UCSD-AML1 (cell line): ENCODE results near the gene KRT7.

Experiments used
- DNase-seq: peaks from one replicate; lab custom pipeline; 2025; ENCODE audit not compliant: unreplicated experiment; lab: John Stamatoyannopoulos, UW

The KRT7 gene

DNA sequence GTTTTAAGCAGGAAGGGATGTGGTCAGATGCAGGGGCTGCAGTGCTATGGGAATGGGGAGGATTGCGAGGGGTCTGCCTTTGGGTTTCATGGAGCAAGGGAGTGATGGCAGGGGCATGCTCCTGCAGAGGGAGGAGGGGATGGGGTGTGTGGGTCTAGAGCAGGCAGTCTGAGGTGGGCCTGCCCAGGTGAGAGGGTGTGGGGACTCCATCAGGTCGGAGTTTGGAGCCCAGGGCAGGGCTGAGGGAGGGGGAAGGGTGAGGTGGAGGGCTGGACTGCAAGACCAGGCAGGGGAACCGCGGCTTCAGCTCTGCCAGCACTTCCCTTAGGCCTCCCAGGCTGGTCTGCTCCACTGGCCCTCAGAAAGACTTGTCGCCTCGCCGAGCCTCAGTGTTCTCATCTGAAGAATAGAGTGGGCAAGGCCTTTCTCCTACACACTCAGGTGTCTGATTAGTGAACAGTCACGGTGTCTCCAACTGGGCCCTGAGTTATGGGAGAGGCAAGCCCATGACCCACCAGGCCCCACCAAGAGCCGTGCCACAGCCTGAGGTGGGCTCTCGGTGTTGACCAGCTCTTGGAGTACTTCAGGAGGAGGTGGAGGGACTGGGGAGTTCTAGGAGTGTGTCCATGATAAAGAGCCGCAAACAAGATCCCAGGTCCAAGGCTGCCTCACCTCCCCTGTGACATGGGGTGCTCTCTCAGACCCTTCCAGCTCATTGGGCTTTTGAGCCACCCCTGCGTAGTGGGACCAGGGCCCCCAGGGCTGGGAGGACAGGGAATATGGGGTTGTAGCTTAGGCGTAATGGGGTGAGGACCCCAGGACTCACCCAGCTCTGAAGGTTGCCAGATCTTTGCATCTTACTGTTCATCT lies 21.1 kb upstream of the KRT7 start:
- DNase-seq: no peak

DNA sequence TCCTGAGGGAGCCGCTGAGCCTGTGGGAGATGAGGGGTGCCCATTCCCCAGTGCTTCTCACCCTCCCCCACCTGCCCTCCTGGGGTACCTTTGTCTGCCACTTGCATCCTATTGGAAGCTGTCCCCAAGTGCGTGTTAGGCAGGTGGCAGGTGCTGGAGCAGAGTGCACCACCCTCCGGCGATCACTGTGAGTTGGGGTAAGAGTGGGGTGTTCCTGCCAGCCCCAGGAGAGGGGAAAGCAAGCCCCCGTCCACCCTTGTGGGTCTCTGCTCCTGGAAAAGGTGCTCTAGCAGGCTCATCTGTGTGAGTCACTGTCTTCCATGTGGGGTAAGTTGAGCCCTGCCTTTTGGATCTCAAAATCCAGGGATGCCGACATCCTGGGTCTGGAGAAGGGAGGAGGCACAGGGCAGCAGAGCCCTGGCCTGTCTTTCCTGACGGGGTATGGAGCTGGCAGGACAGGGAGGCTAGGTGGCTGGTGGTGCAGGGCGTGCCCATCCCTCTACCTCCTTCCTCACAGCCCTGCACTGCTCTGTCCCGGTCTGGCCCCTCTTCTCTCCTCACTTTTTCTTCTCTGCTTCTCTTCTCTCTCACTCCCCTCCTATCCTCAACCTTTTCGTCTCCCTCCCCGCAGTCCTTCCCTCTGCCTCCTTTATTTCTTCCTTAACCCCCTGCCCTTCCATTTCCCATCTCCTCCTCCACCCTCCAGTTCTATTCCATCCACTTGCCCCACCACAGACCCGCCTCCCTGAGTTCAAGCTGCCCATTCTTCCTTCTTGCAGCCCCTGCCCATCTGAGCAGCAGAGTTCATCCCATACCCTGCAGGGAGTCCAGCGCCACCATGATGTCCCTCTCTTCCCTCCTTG lies 20.1 kb upstream of the KRT7 start:
- DNase-seq: no peak

DNA sequence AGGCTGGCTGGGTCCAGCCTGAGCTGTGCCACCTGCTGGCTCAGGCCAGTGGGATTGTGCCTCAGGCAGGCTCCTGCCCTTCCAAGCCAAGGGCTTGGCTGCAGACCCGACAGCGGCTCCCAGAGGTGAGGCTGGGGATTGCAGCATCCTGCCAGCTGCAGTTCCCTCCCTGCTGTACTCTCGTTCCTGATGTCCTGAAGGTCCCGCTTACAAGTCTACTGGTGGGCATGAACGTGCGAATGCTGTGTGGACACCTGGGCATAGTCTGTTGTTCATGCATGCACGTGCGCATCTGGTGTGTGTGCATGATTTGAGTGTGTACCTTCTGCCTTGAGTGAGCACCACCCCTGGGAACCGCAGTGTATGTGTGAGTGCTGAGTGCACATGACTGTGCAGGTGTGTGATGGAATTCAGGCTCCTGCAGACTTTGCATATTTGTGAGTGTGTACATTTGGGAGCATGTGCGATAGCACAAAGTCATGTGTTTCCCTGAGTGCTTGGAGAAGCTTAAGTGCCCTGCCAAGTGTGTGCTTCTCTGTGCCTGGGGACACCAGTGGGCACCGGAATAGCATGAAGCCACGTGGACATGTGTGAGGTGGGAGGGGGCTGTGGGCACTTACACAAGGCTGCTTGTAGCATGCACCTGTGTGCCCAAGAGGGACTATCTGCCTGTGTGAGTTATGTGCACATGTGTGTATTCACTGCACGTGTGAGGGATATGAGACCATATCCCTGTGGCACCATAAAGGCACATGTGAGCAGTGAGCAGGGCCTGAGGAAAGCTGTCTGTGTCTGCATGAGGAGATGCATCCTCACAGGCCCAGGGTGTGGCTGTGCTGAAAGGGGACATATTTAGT lies 19.3 kb upstream of the KRT7 start:
- DNase-seq: peak; percentile 87

GRCh38 chr12:52214421-52214802 lies 18.6 kb upstream of the KRT7 start:
- DNase-seq: no peak

- DNase-seq: no peak
Measured at GRCh38 chr12:52215587-52216031, 17.4 kb upstream of the KRT7 start.

DNA sequence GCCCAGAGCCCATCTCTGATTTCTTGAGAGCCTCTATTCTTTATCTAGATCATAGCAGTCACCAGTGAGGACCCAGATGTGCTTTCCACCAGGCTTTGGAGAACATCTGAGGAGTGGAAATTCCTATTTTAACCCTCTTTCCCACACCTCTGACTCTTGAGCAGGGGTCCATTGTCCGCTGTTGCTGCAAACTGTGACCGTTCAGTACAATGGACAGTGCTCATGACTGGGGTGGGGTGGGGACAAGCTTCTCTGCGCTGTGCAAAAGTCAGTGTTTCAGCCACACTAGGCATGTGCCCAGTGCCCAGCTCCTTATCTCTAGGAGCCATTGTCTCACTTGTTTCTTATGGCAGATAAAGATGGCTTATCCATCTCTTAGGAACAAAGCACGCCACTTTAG lies 16.9 kb upstream of the KRT7 start:
- no peak for DNase-seq

- no peak for DNase-seq
Measured at GRCh38 chr12:52216807-52217206, 16.2 kb upstream of the KRT7 start.

DNA sequence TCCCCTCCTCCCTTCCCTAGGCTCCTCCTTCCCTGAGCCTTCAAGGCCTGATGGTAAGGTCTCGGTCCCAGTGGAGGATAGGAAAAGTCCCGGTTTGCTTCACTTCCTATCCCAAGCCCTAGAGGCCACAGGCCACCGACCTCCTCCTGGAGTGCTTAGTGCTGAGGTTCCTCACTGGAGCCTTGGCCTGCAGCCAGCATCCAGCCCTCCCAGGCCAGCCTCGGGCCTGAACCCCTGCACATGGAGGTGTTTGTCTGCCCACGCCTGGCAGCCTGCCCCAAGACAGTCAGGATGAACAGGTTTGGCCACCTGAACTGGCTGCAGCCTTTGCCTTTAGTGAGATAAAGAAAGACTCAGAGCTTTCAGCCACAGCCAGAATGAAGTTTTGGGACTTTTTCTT lies 15.8 kb upstream of the KRT7 start:
- no peak for DNase-seq

GRCh38 chr12:52218001-52218400 lies 15.0 kb upstream of the KRT7 start:
- DNase-seq: no peak

- no peak for DNase-seq
Measured at GRCh38 chr12:52220477-52220876, 12.6 kb upstream of the KRT7 start.

DNA sequence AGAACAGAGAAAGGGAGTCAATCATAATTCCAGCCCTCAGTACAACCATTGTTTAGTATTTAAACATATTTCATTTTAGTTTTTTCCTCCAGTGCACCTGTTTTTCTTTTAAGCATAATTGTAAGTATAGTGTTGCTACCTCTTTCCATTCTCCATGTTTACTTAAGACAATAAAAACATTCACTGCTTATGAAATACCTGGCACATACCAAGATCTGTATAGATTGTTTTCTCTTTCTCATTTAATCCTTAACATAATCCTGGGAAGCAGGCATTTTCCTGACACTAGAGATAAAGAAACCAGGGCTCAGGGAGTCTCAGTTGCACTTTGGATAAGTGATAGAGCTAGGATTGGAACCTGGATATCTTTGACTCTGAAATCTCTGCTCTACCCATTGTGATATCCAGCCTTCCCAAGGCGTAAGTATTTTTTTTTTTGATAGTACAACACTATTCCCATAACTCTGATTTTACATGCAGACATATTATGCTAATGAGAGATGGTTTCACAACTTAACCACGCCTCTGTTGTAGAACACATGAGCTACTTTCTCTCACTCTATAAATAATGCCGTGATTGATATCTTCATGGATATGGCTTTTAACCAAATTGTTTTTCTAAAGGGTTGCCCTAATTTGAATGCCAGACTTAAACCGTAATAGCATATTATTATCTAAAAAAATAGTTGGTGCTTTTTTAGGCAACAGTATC lies 11.8 kb upstream of the KRT7 start:
- no peak for DNase-seq

DNA sequence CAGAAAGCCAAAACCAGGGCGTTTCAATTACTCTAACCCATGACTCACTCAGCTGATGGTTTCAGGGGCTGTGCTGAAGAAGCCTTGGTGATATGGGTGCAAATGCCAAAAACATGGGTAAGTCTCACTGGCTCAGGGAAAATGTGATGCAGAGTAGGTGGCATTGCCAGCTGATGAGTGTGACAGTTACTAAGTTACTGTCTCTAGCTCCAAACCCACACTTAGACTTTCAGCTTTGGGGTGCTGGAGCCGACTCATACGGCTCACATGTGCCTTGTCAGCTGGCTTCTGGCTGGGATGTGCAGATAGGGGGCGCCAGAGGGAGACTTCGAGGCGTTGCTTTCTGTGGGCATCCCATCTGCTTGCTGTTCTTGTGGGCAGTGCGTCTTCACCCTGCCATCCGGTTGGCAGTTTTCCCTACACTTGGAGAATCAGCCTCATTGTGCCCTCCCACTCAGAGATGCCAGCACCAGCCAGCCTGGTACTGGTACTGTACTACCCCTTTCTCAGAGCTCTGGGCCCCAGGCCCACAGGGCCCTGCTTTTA lies 11.1 kb upstream of the KRT7 start:
- peak; percentile 81 for DNase-seq

DNA sequence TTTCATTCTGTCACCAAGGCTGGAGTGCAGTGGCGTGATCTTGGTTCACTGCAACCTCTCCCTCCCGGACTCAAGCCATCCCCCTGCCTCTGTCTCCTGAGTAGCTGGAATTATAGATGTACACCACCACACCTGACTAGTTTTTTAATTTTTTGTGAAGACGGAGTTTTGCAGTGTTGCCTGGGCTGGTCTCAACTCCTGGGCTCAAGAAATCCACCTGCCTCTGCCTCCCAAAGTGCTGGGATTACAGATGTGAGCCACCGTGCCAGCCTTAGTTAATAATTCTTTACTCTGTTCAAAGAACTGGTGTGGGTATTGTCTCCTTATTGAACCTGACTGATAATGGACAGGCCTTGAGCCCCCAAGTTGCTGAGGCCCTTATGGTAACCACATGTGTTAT lies 10.4 kb upstream of the KRT7 start:
- no peak for DNase-seq

GRCh38 chr12:52223406-52224039 lies 9.5 kb upstream of the KRT7 start:
- DNase-seq: no peak

DNA sequence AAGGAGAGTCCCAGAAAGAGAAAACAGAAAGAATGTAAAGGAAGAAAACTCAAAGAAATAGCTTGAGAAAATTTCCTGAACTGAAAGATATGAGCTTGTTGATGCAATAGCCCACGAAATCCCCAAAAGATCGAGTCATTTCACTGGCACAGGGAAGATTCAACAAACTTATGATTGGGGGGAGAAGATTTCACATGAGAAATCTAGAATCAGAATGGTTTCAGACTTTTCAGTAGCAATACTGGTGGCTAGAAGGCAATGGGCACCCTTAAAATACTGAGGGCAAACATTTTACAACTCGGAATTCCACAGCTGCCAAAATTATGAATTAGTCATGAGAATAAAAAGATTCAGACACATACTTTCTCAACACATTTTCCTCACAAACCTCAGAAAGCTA lies 8.9 kb upstream of the KRT7 start:
- no peak for DNase-seq

- no peak for DNase-seq
Measured at GRCh38 chr12:52225752-52226151, 7.3 kb upstream of the KRT7 start.

DNA sequence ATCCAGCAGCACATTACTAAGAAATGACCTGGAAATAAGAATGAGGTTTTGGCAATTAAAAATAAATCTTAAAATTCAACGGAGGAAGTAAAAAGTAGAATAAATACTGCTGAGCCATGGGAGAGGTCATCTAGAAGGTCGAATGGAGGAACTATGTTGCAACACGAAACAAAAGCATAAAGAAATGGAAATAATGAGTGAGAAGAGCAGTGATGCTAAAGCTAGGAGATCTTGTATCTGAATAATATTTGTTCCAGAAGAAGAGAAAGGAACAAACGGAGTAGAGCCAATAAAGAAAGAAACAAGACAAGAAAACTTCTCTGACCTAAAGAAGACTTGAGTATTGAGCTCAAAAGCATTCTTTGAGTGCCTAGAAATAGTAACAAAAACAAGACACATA lies 6.6 kb upstream of the KRT7 start:
- no peak for DNase-seq

- no peak for DNase-seq
Measured at GRCh38 chr12:52227606-52228166, 5.4 kb upstream of the KRT7 start.

DNA sequence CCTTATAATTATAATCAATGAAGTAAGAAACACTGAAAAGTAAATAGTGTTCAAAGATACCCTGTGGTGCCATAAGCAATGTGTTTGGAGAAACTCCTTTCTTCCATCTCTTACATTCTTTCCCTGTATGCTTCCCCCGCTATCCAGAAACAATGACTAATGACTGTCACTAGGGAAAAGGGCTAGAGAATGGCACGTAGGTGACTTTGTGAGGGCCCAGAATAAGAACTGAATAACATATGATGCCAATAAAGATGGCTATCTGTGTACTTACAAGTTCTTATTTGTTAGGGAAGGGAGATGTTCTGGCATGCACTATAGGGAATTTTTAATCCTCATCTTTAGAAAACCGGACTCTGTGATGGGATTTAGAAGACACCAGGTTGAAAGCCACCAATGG lies 4.7 kb upstream of the KRT7 start:
- DNase-seq: no peak

GRCh38 chr12:52228931-52229330 lies 4.1 kb upstream of the KRT7 start:
- DNase-seq: no peak
